Liver (tissue), 9 donors: Measurements from ENCODE around the gene TP73. TPM values are rescaled to one million over a fixed set of nuclear protein-coding genes. Genes with fewer than 3 reads are reported as not detected.

ENCODE experiments used
- DNase-seq: peaks from one replicate; pipeline ENCODE4 v3.0.0-alpha.2; 2017; ENCODE audit warnings: low spot score
- H3K27ac ChIP-seq, 2 donors: one replicate each; pipeline ENCODE4 v1.7.0; 2013; ENCODE audit warnings: inconsistent platforms in 2 of 2, low read length in 2 of 2, control low read depth in 1 of 2, low read depth in 1 of 2, mild to moderate bottlenecking in 1 of 2
- H3K27me3 ChIP-seq, 4 donors: one replicate each; pipeline versions ENCODE4 v1.6.1 to v1.7.0; 2013; ENCODE audit warnings: low read length in 3 of 4, inconsistent platforms in 1 of 4, mild to moderate bottlenecking in 1 of 4, moderate library complexity in 1 of 4; ENCODE audit not compliant: control insufficient read depth in 4 of 4, insufficient read depth in 4 of 4
- H3K36me3 ChIP-seq, 4 donors: one replicate each; pipeline versions ENCODE4 v1.6.1 to v1.7.0; 2013; ENCODE audit warnings: low read length in 3 of 4, mild to moderate bottlenecking in 3 of 4, low read depth in 1 of 4, moderate library complexity in 1 of 4; ENCODE audit not compliant: control insufficient read depth in 4 of 4, insufficient read depth in 3 of 4
- H3K4me1 ChIP-seq, 4 donors: one replicate each; pipeline versions ENCODE4 v1.6.1 to v1.7.0; 2013; ENCODE audit warnings: low read length in 3 of 4, mild to moderate bottlenecking in 3 of 4, moderate library complexity in 1 of 4; ENCODE audit not compliant: control insufficient read depth in 4 of 4, insufficient read depth in 4 of 4
- H3K4me3 ChIP-seq, 3 donors: one replicate each; pipeline versions ENCODE4 v1.6.1 to v1.7.0; 2013; ENCODE audit warnings: low read length in 3 of 3, control low read depth in 1 of 3, low read depth in 1 of 3, mild to moderate bottlenecking in 1 of 3
- H3K9ac ChIP-seq, 2 donors: one replicate each; pipeline ENCODE4 v1.7.0; 2013; ENCODE audit warnings: low read length in 2 of 2, mild to moderate bottlenecking in 2 of 2, moderate library complexity in 2 of 2, control low read depth in 1 of 2, low read depth in 1 of 2
- H3K9me3 ChIP-seq, 4 donors: one replicate each; pipeline versions ENCODE4 v1.6.1 to v1.7.0; 2013; ENCODE audit warnings: low read length in 3 of 4; ENCODE audit not compliant: control insufficient read depth in 4 of 4
- EGR1 ChIP-seq, 2 donors: IDR thresholded peaks; 2 replicates each; pipeline ENCODE4 v1.6.1; 2016 to 2018; ENCODE audit warnings: antibody characterized with exemption in 2 of 2, low read depth in 2 of 2
- FOXA1 ChIP-seq: IDR thresholded peaks from 2 replicates; pipeline ENCODE4 v1.6.1; 2016; ENCODE audit warnings: antibody characterized with exemption
- GABPA ChIP-seq, 2 donors: IDR thresholded peaks in 1 of 2; conservative IDR thresholded peaks in 1 of 2; 2 replicates each; pipeline ENCODE4 v1.6.1; 2016; ENCODE audit warnings: antibody characterized with exemption in 2 of 2, mild to moderate bottlenecking in 1 of 2, moderate library complexity in 1 of 2
- JUND ChIP-seq, 2 donors: IDR thresholded peaks; 2 replicates each; pipeline ENCODE4 v1.6.1; 2016; ENCODE audit warnings: antibody characterized with exemption in 2 of 2
- RAD21 ChIP-seq, 2 donors: IDR thresholded peaks; 2 replicates each; pipeline ENCODE4 v1.6.1; 2016; ENCODE audit warnings: antibody characterized with exemption in 2 of 2, mild to moderate bottlenecking in 2 of 2
- RXRA ChIP-seq, 2 donors: IDR thresholded peaks; 2 replicates each; pipeline ENCODE4 v1.6.1; 2017 to 2018; ENCODE audit warnings: antibody characterized with exemption in 2 of 2, mild to moderate bottlenecking in 1 of 2
- TAF1 ChIP-seq: conservative IDR thresholded peaks from 2 replicates; pipeline ENCODE4 v1.6.1; 2016; ENCODE audit warnings: antibody characterized with exemption, mild to moderate bottlenecking
- YY1 ChIP-seq: IDR thresholded peaks from 2 replicates; pipeline ENCODE4 v1.6.1; 2016; ENCODE audit warnings: antibody characterized with exemption, mild to moderate bottlenecking
- WGBS: extraction: QIAGEN DNeasy Blood & Tissue Kit; methylation state at CpG from one replicate; pipeline ENCODE4 v1.1.7; 2013; 5-methylcytosine and 5-hydroxymethylcytosine counted together
- polyA plus RNA-seq, 2 donors: library from polyadenylated mRNA; stranded (reverse) in 1 of 2; unstranded in 1 of 2; fragments of 200-250 nt in 1 of 2; fragments of >200 nt in 1 of 2; fragmentation: Nextera tagmentation in 1 of 2; extraction: Ambion mirVana in 1 of 2; gene quantifications; one replicate each; pipeline versions ENCODE4 v1.2.1 to v1.2.3, GENCODE V29; 2013 to 2015
- total RNA-seq, 2 donors: library from RNA; depleted of rRNA; stranded (reverse); fragments of >200 nt; gene quantifications; one replicate each; pipeline ENCODE4 v1.2.3, GENCODE V29; 2014
- TF ChIP-seq, protein P1 (sequence below): fragments of 150-350 bp; IDR thresholded peaks from 2 replicates; pipeline ENCODE4 v1.5.1; 2017; ENCODE audit warnings: improper control_type of control experiment, low read depth, low read length; ENCODE audit not compliant: missing input control
- TF ChIP-seq, protein P2 (sequence below): IDR thresholded peaks from 2 replicates; pipeline ENCODE4 v1.6.1; 2016; ENCODE audit warnings: antibody characterized with exemption
- TF ChIP-seq, protein P3 (sequence below): IDR thresholded peaks from 2 replicates; pipeline ENCODE4 v1.6.1; 2016; ENCODE audit warnings: antibody characterized with exemption, mild to moderate bottlenecking
- donor health status: healthy.
- donor health status: healthy.
- donor health status: healthy.
- donor health status: healthy.
- donor health status: healthy.

TP73 gene
- total and polyA plus RNA-seq, 4 donors, result 0.08 to 0.29 (median 0.18) TPM

DNA sequence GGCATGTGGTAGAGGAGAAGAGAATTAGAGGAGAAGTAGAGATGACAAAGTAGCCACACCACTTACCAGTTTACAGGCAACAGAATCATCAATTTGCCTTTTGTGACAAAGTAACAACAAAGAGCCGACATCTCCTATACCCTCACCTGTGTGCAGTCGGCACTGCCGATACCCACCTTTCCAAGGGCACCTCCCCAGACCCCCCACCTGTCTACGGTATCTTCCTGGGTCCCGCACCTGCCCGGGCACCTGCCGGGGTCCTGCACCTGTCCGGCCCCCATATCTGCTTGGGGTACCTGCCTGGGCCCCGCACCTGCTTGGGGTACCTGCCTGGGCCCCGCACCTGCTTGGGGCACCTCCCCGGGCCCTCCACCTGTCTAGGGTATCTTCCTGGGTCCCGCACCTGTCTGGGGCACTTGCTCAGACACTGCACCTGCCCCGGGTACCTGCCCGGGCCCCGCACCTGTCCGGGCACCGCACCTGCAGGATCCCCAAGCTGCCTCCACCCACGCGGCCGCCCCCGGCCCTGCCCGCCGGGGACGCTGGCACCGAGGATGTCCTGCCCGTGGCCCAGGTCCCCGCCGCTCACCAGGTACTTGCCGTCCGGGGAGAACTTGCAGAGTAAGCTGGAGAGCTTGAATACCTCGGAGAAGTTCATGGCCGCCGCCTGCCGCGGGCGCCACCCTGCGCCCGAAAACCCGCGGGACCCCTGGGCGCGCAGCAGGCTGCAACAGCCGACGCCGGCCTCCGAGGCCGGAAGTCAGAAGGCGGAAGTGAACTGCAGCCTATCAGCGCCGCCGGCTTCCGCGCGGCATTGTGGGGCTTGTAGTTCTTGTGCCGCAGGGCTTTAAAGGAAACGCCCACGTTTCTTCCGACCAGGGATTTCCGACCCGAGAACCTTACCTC lies 2.7 kb upstream of the TP73 start, which contains the start of gene WRAP73:
Gene WRAP73, minus strand, starts transcription at position 762 of the 906 bp plus-strand sequence. Its CDS starts 104 bp downstream, at position 658.
- peak; percentile 88 for DNase-seq
- H3K9ac ChIP-seq, result peak within 1 kb of the TSS; percentile 8 to 43
- peaks cover 8 to 16% (median 10%) of the 10 kb centered on the region in 4 donors for H3K36me3 ChIP-seq
- peaks cover 0 to 12% (median 6%) of the 10 kb centered on the region in 4 donors for H3K27me3 ChIP-seq
- peaks cover 20 to 27% (median 23%) of the 10 kb centered on the region in 4 donors for H3K4me1 ChIP-seq
- peak within 1 kb of the TSS; percentile 79 to 97 (median 85) for H3K4me3 ChIP-seq
- H3K9me3 ChIP-seq, result no peaks in the 10 kb centered on the region
- WGBS, result 3% methylated on average over 60 of the region's 60 CpGs
- H3K27ac ChIP-seq, result no peak within 1 kb of the TSS
- TF ChIP-seq, protein P1, sequence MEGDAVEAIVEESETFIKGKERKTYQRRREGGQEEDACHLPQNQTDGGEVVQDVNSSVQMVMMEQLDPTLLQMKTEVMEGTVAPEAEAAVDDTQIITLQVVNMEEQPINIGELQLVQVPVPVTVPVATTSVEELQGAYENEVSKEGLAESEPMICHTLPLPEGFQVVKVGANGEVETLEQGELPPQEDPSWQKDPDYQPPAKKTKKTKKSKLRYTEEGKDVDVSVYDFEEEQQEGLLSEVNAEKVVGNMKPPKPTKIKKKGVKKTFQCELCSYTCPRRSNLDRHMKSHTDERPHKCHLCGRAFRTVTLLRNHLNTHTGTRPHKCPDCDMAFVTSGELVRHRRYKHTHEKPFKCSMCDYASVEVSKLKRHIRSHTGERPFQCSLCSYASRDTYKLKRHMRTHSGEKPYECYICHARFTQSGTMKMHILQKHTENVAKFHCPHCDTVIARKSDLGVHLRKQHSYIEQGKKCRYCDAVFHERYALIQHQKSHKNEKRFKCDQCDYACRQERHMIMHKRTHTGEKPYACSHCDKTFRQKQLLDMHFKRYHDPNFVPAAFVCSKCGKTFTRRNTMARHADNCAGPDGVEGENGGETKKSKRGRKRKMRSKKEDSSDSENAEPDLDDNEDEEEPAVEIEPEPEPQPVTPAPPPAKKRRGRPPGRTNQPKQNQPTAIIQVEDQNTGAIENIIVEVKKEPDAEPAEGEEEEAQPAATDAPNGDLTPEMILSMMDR, result no peak
- peak; percentile 81 to 92 for TF ChIP-seq GABPA (IDR thresholded peaks at IDR 0.05 in 1 of 2, conservative IDR thresholded peaks at IDR 0.05 in 1 of 2)

- H3K27ac ChIP-seq, result no peak overlapping the region
- H3K36me3 ChIP-seq, result peaks cover 6 to 16% (median 9%) of the 10 kb centered on the region in 4 donors
- H3K4me1 ChIP-seq, result peaks cover 20 to 27% (median 23%) of the 10 kb centered on the region in 4 donors
- 13% methylated on average over 50 of the region's 50 CpGs for WGBS
- DNase-seq, result no peak
- peak overlapping the region in 2 of 3 donors; percentile 85 to 97 for H3K4me3 ChIP-seq
- H3K27me3 ChIP-seq, result peaks cover 0 to 12% (median 6%) of the 10 kb centered on the region in 4 donors
- TF ChIP-seq JUND (IDR thresholded peaks at IDR 0.05) (no peak), RXRA (IDR thresholded peaks at IDR 0.05) (no peak), YY1 (no peak), EGR1 (IDR thresholded peaks at IDR 0.05; ENCODE audit: low read depth in 2 of 2) (no peak), RAD21 (IDR thresholded peaks at IDR 0.05) (no peak), TAF1 (no peak), FOXA1 (no peak)
- TF ChIP-seq, protein P2, sequence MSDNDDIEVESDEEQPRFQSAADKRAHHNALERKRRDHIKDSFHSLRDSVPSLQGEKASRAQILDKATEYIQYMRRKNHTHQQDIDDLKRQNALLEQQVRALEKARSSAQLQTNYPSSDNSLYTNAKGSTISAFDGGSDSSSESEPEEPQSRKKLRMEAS, result no peak
- TF ChIP-seq, protein P3, sequence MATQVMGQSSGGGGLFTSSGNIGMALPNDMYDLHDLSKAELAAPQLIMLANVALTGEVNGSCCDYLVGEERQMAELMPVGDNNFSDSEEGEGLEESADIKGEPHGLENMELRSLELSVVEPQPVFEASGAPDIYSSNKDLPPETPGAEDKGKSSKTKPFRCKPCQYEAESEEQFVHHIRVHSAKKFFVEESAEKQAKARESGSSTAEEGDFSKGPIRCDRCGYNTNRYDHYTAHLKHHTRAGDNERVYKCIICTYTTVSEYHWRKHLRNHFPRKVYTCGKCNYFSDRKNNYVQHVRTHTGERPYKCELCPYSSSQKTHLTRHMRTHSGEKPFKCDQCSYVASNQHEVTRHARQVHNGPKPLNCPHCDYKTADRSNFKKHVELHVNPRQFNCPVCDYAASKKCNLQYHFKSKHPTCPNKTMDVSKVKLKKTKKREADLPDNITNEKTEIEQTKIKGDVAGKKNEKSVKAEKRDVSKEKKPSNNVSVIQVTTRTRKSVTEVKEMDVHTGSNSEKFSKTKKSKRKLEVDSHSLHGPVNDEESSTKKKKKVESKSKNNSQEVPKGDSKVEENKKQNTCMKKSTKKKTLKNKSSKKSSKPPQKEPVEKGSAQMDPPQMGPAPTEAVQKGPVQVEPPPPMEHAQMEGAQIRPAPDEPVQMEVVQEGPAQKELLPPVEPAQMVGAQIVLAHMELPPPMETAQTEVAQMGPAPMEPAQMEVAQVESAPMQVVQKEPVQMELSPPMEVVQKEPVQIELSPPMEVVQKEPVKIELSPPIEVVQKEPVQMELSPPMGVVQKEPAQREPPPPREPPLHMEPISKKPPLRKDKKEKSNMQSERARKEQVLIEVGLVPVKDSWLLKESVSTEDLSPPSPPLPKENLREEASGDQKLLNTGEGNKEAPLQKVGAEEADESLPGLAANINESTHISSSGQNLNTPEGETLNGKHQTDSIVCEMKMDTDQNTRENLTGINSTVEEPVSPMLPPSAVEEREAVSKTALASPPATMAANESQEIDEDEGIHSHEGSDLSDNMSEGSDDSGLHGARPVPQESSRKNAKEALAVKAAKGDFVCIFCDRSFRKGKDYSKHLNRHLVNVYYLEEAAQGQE, result no peak
- no peak overlapping the region for H3K9ac ChIP-seq
- no peaks in the 10 kb centered on the region for H3K9me3 ChIP-seq
Measured at GRCh38 chr1:3650248-3651025, 1.9 kb upstream of the TP73 start.
